Breast epithelium (tissue), 4 donors: ENCODE measurements around the gene OR8J1. TPM values are rescaled to one million over a fixed set of nuclear protein-coding genes. Genes with fewer than 3 reads are reported as not detected.
"Not testable (repeated sequence)": the region's sequence is repeated elsewhere in the genome, so short reads cannot be mapped to it uniquely, and the experiment has no call there.

Experiments used
- DNase-seq, 2 donors: peaks; one replicate each; pipeline ENCODE4 v3.0.0-alpha.2; 2019; ENCODE audit warnings: low spot score in 2 of 2
- H3K27ac ChIP-seq, 2 donors: fragments of 200-600 bp; sonication (generic) in 1 of 2; one replicate each; pipeline ENCODE4 v1.5.1; 2016 to 2019; ENCODE audit warnings: mild to moderate bottlenecking in 1 of 2
- H3K27me3 ChIP-seq, 2 donors: fragments of 200-600 bp; sonication (generic) in 1 of 2; one replicate each; pipeline versions ENCODE4 v1.5.1 to v1.6.0; 2017 to 2019; ENCODE audit warnings: control low read depth in 1 of 2, mild to moderate bottlenecking in 1 of 2
- H3K36me3 ChIP-seq: fragments of 200-600 bp; one replicate; pipeline ENCODE4 v1.5.1; 2019
- H3K4me1 ChIP-seq, 2 donors: fragments of 200-600 bp; sonication (generic); one replicate each; pipeline ENCODE4 v1.5.1; 2016 to 2019; ENCODE audit warnings: control low read depth in 1 of 2
- H3K4me3 ChIP-seq, 3 donors: fragments of 200-600 bp; sonication (generic); 1 replicate in 2 of 3; 2 replicates in 1 of 3; pipeline ENCODE4 v1.5.1; 2016 to 2019; ENCODE audit warnings: mild to moderate bottlenecking in 3 of 3, moderate library complexity in 2 of 3
- H3K9me3 ChIP-seq, 2 donors: fragments of 200-600 bp; sonication (generic) in 1 of 2; one replicate each; pipeline ENCODE4 v1.5.1; 2016 to 2019; ENCODE audit warnings: control low read depth in 1 of 2
- POLR2A ChIP-seq: fragments of 450-650 bp; IDR thresholded peaks from one replicate; pipeline ENCODE4 v1.6.1; 2016; ENCODE audit warnings: antibody characterized with exemption, mild to moderate bottlenecking, moderate library complexity
- POLR2AphosphoS5 ChIP-seq, 3 donors: sonication (generic); formaldehyde crosslinking; IDR thresholded peaks; one replicate each; pipeline ENCODE4 v1.6.1; 2017; ENCODE audit warnings: antibody characterized with exemption in 3 of 3
- intact Hi-C: fragments of 100-400 bp; cut with DNase I; formaldehyde crosslinking; loops from one replicate; pipeline ENCODE4 v1.15.1; 2023; ENCODE audit warnings: low total_unique reads
- total RNA-seq, 3 donors: library from RNA; depleted of rRNA; stranded (reverse); fragments of >200 nt; gene quantifications; one replicate each; pipeline ENCODE4 v1.1.0, GENCODE V29; 2016
- TF ChIP-seq, protein P1 (sequence below), 3 donors: fragments of 450-650 bp; IDR thresholded peaks; one replicate each; pipeline ENCODE4 v1.5.1; 2016 to 2017; ENCODE audit warnings: antibody characterized with exemption in 3 of 3, mild to moderate bottlenecking in 3 of 3, moderate library complexity in 3 of 3

The OR8J1 gene
- total RNA-seq, 3 donors from 2014 or later: not detected

DNA sequence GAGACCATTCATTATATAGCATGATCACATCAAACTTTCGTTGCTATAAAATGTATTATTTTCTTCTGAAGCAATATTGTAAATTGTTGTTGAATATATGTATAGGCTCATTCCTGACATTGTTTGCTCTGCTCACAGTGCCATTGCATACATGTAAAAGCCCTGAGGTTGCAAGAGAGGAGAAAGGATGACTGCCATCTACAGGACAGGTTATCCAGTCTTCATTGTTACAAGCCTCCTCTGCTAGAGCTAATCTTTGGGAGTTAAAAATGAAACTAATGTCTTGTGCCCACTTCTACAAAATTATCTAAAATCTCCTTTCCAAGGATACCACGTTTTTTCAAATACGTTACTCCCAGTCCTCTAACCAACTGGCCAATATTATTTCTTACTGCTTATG is 42.0 kb downstream of the OR8J1 start:
- H3K9me3 ChIP-seq: peaks cover 0 to 4% of the 10 kb centered on the region in 2 donors
- no peak for DNase-seq
- no peak overlapping the region for H3K27ac ChIP-seq
- H3K36me3 ChIP-seq: no peaks in the 10 kb centered on the region
- no peak overlapping the region for H3K4me3 ChIP-seq
- H3K4me1 ChIP-seq: no peaks in the 10 kb centered on the region
- intact Hi-C loops: no loop called here
- H3K27me3 ChIP-seq: no peaks in the 10 kb centered on the region
- TF ChIP-seq, protein P1, sequence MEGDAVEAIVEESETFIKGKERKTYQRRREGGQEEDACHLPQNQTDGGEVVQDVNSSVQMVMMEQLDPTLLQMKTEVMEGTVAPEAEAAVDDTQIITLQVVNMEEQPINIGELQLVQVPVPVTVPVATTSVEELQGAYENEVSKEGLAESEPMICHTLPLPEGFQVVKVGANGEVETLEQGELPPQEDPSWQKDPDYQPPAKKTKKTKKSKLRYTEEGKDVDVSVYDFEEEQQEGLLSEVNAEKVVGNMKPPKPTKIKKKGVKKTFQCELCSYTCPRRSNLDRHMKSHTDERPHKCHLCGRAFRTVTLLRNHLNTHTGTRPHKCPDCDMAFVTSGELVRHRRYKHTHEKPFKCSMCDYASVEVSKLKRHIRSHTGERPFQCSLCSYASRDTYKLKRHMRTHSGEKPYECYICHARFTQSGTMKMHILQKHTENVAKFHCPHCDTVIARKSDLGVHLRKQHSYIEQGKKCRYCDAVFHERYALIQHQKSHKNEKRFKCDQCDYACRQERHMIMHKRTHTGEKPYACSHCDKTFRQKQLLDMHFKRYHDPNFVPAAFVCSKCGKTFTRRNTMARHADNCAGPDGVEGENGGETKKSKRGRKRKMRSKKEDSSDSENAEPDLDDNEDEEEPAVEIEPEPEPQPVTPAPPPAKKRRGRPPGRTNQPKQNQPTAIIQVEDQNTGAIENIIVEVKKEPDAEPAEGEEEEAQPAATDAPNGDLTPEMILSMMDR (IDR thresholded peaks at IDR 0.05): no peak
- no peak for TF ChIP-seq POLR2AphosphoS5 (IDR thresholded peaks at IDR 0.05)
- no peak for TF ChIP-seq POLR2A

DNA sequence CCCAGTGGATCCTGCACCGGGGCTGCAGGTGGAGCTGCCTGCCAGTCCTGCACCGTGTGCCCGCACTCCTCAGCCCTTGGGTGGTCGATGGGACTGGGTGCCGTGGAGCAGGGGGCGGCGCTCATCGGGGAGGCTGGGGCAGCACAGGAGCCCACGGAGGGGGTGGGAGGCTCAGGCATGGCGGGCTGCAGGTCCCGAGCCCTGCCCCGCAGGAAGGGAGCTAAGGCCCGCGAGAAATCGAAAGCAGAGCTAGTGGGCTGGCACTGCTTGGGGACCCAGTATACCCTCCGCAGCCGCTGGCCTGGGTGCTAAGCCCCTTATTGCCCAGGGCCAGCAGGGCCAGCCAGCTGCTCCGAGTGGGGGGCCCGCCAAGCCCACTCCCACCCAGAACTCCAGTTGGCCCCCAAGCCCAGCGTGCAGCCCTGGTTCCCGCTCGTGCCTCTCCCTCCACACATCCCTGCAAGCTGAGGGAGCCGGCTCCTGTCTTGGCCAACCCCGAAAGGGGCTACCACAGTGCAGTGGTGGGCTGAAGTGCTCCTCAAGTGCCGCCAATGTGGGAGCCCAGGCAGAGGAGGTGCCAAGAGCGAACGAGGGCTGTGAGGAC is 47.9 kb downstream of the OR8J1 start:
- H3K36me3 ChIP-seq, H3K4me3 ChIP-seq, H3K27ac ChIP-seq, intact Hi-C loops, DNase-seq, H3K9me3 ChIP-seq, H3K27me3 ChIP-seq, H3K4me1 ChIP-seq: not testable (repeated sequence)

DNA sequence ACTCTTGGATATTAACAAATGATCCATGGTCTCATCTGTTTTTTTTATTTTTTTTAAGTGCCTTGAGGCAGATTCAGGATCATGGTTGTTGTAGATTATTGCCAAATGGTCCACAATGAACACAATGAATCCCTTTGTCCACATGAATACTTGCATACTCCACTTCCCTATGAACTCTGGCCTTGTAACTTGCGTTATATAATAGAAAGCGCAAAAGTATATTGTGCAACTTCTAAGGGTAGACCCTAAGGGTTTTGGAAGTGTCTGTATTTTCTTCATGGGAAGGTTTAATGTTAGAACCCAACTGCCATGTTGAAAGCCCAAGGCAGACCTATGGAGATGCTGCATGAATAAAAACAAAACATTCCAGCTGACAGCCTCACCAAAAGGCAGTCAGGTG is 50.3 kb downstream of the OR8J1 start:
- no peak for TF ChIP-seq POLR2A
- TF ChIP-seq, protein P1 (IDR thresholded peaks at IDR 0.05): no peak
- TF ChIP-seq POLR2AphosphoS5 (IDR thresholded peaks at IDR 0.05): no peak
- intact Hi-C loops: no loop called here
- H3K9me3 ChIP-seq: no peaks in the 10 kb centered on the region
- H3K27ac ChIP-seq: no peak overlapping the region
- H3K4me1 ChIP-seq: no peaks in the 10 kb centered on the region
- H3K27me3 ChIP-seq: no peaks in the 10 kb centered on the region
- H3K36me3 ChIP-seq: no peaks in the 10 kb centered on the region
- DNase-seq: no peak
- H3K4me3 ChIP-seq: no peak overlapping the region

DNA sequence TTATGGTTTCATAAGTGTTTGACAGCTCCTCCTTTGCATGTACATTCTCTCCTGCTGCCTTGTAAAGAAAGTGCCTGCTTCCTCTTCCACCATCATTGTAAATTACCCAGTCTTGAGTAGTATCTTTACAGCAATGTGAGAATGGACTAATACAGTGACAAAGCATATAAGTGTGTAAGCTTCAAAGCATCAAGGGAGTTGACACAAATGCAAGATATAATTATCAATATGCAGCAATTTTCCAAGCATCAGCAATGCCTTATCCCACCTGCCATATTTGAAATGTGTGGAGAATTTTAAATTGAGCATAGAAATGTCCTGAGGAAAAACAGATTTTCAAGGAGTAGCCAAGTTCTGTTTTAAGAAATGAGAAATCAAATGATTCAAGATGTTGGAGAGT is 56.7 kb downstream of the OR8J1 start:
- TF ChIP-seq POLR2A: no peak
- TF ChIP-seq, protein P1 (IDR thresholded peaks at IDR 0.05): no peak
- TF ChIP-seq POLR2AphosphoS5 (IDR thresholded peaks at IDR 0.05): no peak

More for the DNA sequence above, 56.7 kb downstream of the OR8J1 start:
- no peaks in the 10 kb centered on the region for H3K27me3 ChIP-seq
- intact Hi-C loops: no loop called here
- no peaks in the 10 kb centered on the region for H3K36me3 ChIP-seq
- H3K4me1 ChIP-seq: no peaks in the 10 kb centered on the region
- H3K27ac ChIP-seq: no peak overlapping the region
- H3K4me3 ChIP-seq: no peak overlapping the region
- DNase-seq: no peak
- H3K9me3 ChIP-seq: no peaks in the 10 kb centered on the region

Other genes starting within 250 kb of the OR8J1 start
- gene OR8H3, start 231.9 kb upstream of the OR8J1 start, total RNA-seq: not detected
- gene OR8J3, start 214.1 kb upstream of the OR8J1 start, total RNA-seq: not detected
- gene OR8K5, start 194.0 kb upstream of the OR8J1 start, total RNA-seq: not detected
- gene OR5J2, start 177.7 kb upstream of the OR8J1 start, total RNA-seq: not detected
- gene OR5T2, start 120.0 kb upstream of the OR8J1 start, total RNA-seq: not detected
- gene OR5T3, start 102.0 kb upstream of the OR8J1 start, total RNA-seq: not detected
- gene OR5T1, start 80.1 kb upstream of the OR8J1 start, total RNA-seq: not detected
- gene OR8H1, start 62.0 kb upstream of the OR8J1 start, total RNA-seq: not detected
- gene OR8K3, start 39.1 kb upstream of the OR8J1 start, total RNA-seq: not detected
- gene OR8K1, start 8.3 kb upstream of the OR8J1 start, total RNA-seq: not detected
- not detected for gene OR8U1, start 21.3 kb downstream of the OR8J1 start, total RNA-seq
- not detected for gene OR5AL1, start 58.4 kb downstream of the OR8J1 start, total RNA-seq
- gene OR5M3, start 119.1 kb downstream of the OR8J1 start, total RNA-seq: not detected
- gene OR5M8, start 137.1 kb downstream of the OR8J1 start, total RNA-seq: not detected
- gene OR5M11, start 189.0 kb downstream of the OR8J1 start, total RNA-seq: not detected
- not detected for gene OR5M10, start 223.4 kb downstream of the OR8J1 start, total RNA-seq